GM19463 (cell line): ENCODE data around the gene SLC19A2.

ENCODE experiments used
- ATAC-seq: cut with Tn5 transposase; IDR thresholded peaks from one replicate; pipeline ENCODE4 v1.9.1; 2021; ENCODE audit warnings: mild to moderate bottlenecking, moderate library complexity; ENCODE audit not compliant: unreplicated experiment

Gene SLC19A2

GRCh38 chr1:169485431-169486280 lies at the start of gene SLC19A2:
SLC19A2 (minus strand) TSS chr1:169485944; CDS start chr1:169485766, 178 bp downstream.
- peak; percentile 97 for ATAC-seq

- no peak for ATAC-seq
Measured at GRCh38 chr1:169534653-169535052, 48.9 kb upstream of the SLC19A2 start.

GRCh38 chr1:169533528-169534190 lies 47.9 kb upstream of the SLC19A2 start:
- ATAC-seq = peak; percentile 76

GRCh38 chr1:169530448-169530847 lies 44.7 kb upstream of the SLC19A2 start:
- ATAC-seq = no peak

GRCh38 chr1:169529068-169529642 lies 43.4 kb upstream of the SLC19A2 start:
- no peak for ATAC-seq

- ATAC-seq = no peak
Measured at GRCh38 chr1:169528215-169529067, 42.7 kb upstream of the SLC19A2 start.

DNA sequence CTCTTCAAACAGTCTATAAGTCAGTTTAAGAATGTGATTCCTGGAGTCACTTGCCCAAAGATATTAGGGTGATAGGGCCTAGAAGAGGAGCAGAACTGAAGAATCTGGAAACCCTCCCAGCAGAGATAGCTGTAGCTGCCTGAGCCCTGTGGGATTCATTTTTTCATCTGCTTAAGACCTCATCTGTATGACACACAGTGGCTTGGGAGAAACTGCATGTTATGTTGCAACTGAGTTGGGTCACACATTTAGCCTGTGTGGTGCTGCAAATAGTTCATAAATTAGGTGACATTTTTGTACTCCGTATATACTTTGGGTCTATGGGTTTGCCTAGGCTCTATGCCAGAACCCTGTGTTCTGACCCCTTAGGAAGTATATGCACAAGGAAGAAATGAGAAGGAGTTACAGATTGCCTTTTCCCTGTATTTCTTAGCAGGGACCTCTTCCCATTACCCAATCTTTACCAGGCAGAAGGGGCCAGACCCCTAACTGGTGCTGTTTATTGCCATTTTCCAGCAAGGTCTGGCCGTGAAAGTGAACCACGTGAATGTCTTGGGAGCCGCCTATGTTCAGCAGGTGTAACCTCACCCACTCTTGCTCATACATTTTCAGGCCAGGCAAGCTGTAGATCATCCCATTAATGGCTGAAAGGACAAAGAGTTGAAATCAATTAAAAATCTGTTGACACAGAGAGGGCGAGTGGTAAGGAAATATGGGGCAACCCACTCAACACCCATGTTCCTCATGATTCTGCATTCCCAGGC lies 41.9 kb upstream of the SLC19A2 start:
- ATAC-seq = no peak

DNA sequence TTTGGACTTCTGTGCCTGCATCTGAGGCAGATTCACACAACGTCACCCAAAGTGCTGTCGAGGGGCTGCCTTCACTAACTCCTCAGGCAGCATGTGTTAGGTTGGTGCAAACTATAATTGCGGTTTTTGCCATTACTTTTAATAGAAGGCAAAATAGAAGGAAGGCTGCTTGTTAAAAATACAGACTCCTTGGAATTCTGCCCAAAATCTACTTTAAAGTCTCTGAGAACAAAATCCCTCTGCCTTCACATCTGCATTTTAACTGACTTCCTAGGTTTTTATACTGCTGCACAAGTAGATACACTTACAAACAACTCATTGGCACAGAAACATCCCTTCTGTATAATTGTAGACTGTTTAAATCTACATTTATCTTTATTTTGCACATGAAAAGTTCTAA lies 41.3 kb upstream of the SLC19A2 start:
- no peak for ATAC-seq

DNA sequence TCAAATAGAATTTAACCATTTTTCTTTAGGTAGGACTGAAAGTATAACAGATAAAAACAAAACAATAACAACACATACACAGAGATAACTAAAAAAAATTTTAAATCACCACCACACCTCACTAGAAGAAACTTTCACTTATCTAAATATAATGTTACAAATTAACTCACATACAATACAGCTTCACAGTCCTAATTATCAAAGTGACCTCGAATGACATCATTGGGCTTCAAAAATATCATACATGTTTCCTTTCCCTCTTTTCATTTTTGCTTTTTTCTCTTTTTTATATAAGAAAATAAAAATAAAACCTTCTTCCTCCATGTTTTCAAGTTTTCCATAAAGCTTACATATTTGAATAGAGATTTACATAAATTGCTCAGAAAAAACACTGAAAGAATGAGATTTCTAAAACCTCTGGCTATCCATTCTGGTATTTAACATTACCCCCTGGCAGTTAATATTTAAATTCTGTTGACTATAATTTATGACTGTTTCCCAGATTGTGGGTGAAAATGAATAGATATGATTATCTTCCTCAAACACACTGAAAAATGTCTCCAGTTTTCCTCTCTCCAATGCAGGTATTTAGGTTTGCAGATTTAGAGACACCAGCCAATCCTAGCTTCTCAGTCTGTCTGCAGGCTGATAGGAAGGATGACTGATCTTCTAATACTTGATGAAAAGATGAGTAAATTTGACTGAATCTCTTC lies 40.5 kb upstream of the SLC19A2 start:
- no peak for ATAC-seq

DNA sequence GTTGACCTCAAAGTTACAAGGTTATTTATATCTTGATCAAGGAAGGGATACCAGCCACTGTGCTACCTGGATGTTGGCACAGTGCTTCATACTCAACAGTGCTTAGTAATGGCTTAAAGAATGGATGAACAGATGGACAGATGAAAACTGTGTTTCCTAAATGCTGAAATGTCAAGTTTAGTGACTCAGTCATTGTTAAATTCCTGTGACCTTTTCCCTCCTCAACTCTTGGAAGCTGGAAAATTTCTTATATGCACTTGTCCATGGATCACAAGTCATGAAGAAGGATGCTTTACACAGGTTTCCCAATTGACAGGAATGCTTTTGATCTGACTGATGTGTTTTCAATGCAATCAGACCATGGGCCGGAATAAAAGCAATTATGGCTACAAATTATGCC lies 39.6 kb upstream of the SLC19A2 start:
- no peak for ATAC-seq

DNA sequence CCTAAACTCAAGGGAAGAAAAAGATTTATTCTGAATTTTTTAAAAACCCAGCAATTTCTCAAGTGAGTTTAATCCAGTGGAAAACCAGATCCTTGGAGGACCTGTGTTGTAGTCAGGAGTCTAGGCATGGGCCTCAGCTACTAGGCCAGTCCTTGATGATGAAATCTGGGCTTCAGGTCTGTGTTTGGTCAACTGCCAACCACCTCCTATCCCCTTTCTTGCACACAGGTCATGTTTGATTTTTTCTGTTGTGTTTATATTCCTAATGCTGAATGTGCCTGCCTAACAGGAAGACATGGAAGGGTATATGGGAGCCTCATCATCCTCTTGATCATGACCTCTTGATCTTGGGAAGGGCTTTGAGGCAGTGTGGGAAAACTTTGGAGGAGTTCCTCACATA lies 38.2 kb upstream of the SLC19A2 start:
- no peak for ATAC-seq

DNA sequence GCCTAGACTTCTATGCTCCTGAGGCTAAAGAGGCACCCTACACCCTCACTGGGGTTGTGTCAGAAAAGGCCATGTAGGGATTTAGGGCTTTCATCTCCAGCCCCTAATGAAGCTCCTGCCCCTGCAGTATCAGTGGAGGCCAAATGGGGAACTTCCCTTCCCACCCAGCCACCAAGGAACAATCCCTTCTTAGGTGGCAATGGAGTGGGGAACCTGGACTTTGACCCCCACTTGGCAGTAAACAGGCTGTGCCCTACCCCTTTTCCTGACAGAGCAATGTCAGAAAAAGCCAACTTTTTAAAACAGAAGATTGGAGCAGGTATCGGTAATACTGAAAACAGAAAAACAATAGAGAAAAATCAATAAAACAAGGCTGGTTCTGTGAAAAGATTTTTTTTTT lies 35.5 kb upstream of the SLC19A2 start:
- no peak for ATAC-seq

GRCh38 chr1:169517558-169518186 lies 31.9 kb upstream of the SLC19A2 start:
- ATAC-seq = no peak

DNA sequence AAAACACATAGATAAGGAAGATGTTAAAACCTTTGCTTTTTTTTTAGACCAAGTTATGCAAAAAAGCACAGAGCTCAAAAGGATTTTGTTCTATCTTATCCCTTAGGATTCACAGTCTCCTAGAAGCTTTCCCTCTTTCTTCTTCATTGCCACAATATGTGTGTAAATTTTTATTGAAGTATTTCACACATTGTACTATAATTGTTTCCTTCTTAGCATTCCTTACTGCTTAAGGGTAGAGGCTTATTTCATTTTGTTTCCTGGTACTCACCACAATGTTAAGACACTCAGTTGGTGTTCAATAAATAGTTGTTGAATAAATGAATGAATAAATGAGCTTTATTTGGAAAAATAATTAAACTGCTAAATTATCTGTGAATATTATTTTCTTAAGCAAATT lies 29.9 kb upstream of the SLC19A2 start:
- no peak for ATAC-seq

GRCh38 chr1:169514566-169515270 lies 29.0 kb upstream of the SLC19A2 start:
- ATAC-seq = no peak

DNA sequence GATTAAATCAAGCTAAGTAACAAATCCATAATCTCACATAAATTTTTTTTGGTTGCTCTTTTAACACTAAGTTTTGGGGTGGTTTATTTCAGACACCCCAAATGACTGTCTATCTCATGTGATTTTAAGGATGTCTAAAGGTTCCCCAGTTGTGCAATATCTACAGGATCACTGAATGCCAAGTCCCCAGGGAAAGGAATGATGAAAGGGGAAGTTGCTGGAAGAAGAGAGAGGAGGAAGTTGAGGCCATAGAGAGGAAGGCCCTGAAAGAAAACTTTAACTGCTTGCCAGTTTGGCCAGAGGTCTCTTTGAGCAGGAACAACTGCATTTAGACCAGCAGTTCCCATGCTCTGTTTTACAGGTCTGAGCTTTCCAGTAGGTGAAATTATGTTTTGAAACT lies 27.5 kb upstream of the SLC19A2 start:
- no peak for ATAC-seq

- no peak for ATAC-seq
Measured at GRCh38 chr1:169511316-169512005, 25.7 kb upstream of the SLC19A2 start.

- ATAC-seq = no peak
Measured at GRCh38 chr1:169510060-169510459, 24.3 kb upstream of the SLC19A2 start.
